Measurements from ENCODE around the gene RAD9A. TPM values are rescaled to one million over a fixed set of nuclear protein-coding genes. Genes with fewer than 3 reads are reported as not detected.

The RAD9A gene
- polyA plus RNA-seq, 1 of the 3 experiments (the other 2 are of a cell fraction), result 22.3 TPM

- H3F3A ChIP-seq (replicated peaks; ENCODE audit: insufficient read depth), result peaks cover 39% of the 10 kb centered on the region
- no peaks in the 10 kb centered on the region for H4K20me1 ChIP-seq (ENCODE audit: insufficient read depth)
- H3K4me2 ChIP-seq, result peak overlapping the region; percentile 85; the same call in 1 of the 2 replicates
- H3K9ac ChIP-seq, result peak overlapping the region; percentile 69; the same call in 1 of the 2 replicates
- TF ChIP-seq TCF12 (IDR thresholded peaks at IDR 0.05) (no peak), FOXM1 (IDR thresholded peaks at IDR 0.05; ENCODE audit: low read depth) (no peak), RFX5 (IDR thresholded peaks at IDR 0.05; ENCODE audit: low read length) (no peak), TEAD4 (IDR thresholded peaks at IDR 0.05; ENCODE audit: borderline replicate concordance, insufficient read depth) (no peak), TAF1 (IDR thresholded peaks at IDR 0.05; ENCODE audit: borderline replicate concordance, low read depth, low read length) (no peak), SMC3 (IDR thresholded peaks at IDR 0.05; ENCODE audit: low read depth, low read length) (no peak), CHD2 (IDR thresholded peaks at IDR 0.05; ENCODE audit: low read length, partially characterized antibody) (no peak), GABPA (IDR thresholded peaks at IDR 0.05; ENCODE audit: low read depth) (no peak), GATA2 (CRISPR knock-in tag; IDR thresholded peaks at IDR 0.05) (no peak), RAD21 (IDR thresholded peaks at IDR 0.05; ENCODE audit: low read length) (no peak), RCOR1 (IDR thresholded peaks at IDR 0.05; ENCODE audit: low read length) (no peak), REST (IDR thresholded peaks at IDR 0.05; ENCODE audit: low read depth, low read length) (no peak)
- no peaks in the 10 kb centered on the region for H3K9me2 ChIP-seq
- H2AFZ ChIP-seq (ENCODE audit: low read depth), result no peak overlapping the region
- no peaks in the 10 kb centered on the region for H3K27me3 ChIP-seq (ENCODE audit: insufficient read depth)
- no peak overlapping the region; a peak in 1 of 4 replicates for H3K4me3 ChIP-seq (ENCODE audit: low read depth in 2 of 2, low read length in 1 of 2)
- ChIA-PET POLR2A (interaction anchor here (1.1 to 1.2 kb wide), 3 partner anchors 16 to 26 kb away, joined by 3 to 5 read pairs (median 5); no protein-coding TSS in a partner anchor), CTCF (interaction anchor here (0.8 to 20.0 kb wide), 14 partner anchors 7 to 146 kb away, joined by 3 to 955 read pairs (median 6); partner anchors contain the start of genes CLCF1, PPP1CA and RAD9A)
- no peak for DNase-seq
- peaks cover 22% of the 10 kb centered on the region for H3K79me2 ChIP-seq (ENCODE audit: insufficient read depth)
- peaks cover 28 to 51% of the 10 kb centered on the region in 2 experiments; a peak in 3 of 4 replicates for H3K4me1 ChIP-seq (ENCODE audit: control insufficient read depth in 1 of 2, insufficient read depth in 2 of 2, low read depth in 1 of 2, low read length in 1 of 2)
- 21% methylated on average over 3 of the region's 4 CpGs for WGBS (ENCODE audit: low lambda C conversion rate)
- no peaks in the 10 kb centered on the region for H3K36me3 ChIP-seq (replicated peaks in 1 of 2; ENCODE audit: control insufficient read depth in 1 of 2, insufficient read depth in 2 of 2, low read length in 1 of 2)
- H3K27ac ChIP-seq (ENCODE audit: low read depth in 2 of 2, low read length in 1 of 2), result peak overlapping the region in 1 of 2 experiments; percentile 99; a peak in 2 of 4 replicates
- no peaks in the 10 kb centered on the region for H3K9me3 ChIP-seq
Observed at GRCh38 chr11:67356387-67356863, 35.4 kb upstream of the RAD9A start.

GRCh38 chr11:67356864-67357561 lies 34.8 kb upstream of the RAD9A start:
- Histone ChIP-seq H3K79me2 (ENCODE audit: insufficient read depth) (peaks cover 18% of the 10 kb centered on the region), H3K4me1 (ENCODE audit: control insufficient read depth in 1 of 2, insufficient read depth in 2 of 2, low read depth in 1 of 2, low read length in 1 of 2) (peaks cover 25 to 51% of the 10 kb centered on the region in 2 experiments; a peak in 3 of 4 replicates), H3K36me3 (replicated peaks in 1 of 2; ENCODE audit: control insufficient read depth in 1 of 2, insufficient read depth in 2 of 2, low read length in 1 of 2) (peaks cover 0 to 1% of the 10 kb centered on the region in 2 experiments), H3K27me3 (ENCODE audit: insufficient read depth) (no peaks in the 10 kb centered on the region), H3K4me2 (peak overlapping the region; percentile 85), H3K27ac (ENCODE audit: low read depth in 2 of 2, low read length in 1 of 2) (peak overlapping the region in 1 of 2 experiments; percentile 99; a peak in 2 of 4 replicates), H3K9me3 (no peaks in the 10 kb centered on the region), H4K20me1 (ENCODE audit: insufficient read depth) (no peaks in the 10 kb centered on the region), H3K9ac (peak overlapping the region; percentile 43; the same call in 1 of the 2 replicates), H3K4me3 (ENCODE audit: low read depth in 2 of 2, low read length in 1 of 2) (no peak overlapping the region; a peak in 1 of 4 replicates), H3K9me2 (no peaks in the 10 kb centered on the region), H2AFZ (ENCODE audit: low read depth) (no peak overlapping the region), H3F3A (replicated peaks; ENCODE audit: insufficient read depth) (peaks cover 35% of the 10 kb centered on the region)
- peak; percentile 38; the same call in 1 of the 2 replicates for TF ChIP-seq ELF1 (IDR thresholded peaks at IDR 0.05)
- TF ChIP-seq SMC3 (IDR thresholded peaks at IDR 0.05; ENCODE audit: low read depth, low read length), result peak; percentile 94
- peak; percentile 94 for TF ChIP-seq CTCF (IDR thresholded peaks at IDR 0.05)
- TF ChIP-seq CHD2 (IDR thresholded peaks at IDR 0.05; ENCODE audit: low read length, partially characterized antibody), result peak; percentile 45
- no peak for TF ChIP-seq TCF12 (IDR thresholded peaks at IDR 0.05)
- peak; percentile 38; the same call in 1 of the 2 replicates for TF ChIP-seq RCOR1 (IDR thresholded peaks at IDR 0.05; ENCODE audit: low read length)
- TF ChIP-seq RAD21 (IDR thresholded peaks at IDR 0.05; ENCODE audit: low read length), result peak; percentile 93
- TF ChIP-seq FOXM1 (IDR thresholded peaks at IDR 0.05; ENCODE audit: low read depth), result no peak
- DNase-seq, result peak; percentile 84
- WGBS (ENCODE audit: low lambda C conversion rate), result 22% methylated on average over 3 of the region's 3 CpGs
- ChIA-PET CTCF (interaction anchor here (0.6 to 20.0 kb wide), 19 partner anchors 8 to 146 kb away, joined by 3 to 955 read pairs (median 5); partner anchors contain the start of genes CLCF1, PPP1CA and RAD9A), POLR2A (interaction anchor here (1.1 to 1.2 kb wide), 3 partner anchors 16 to 26 kb away, joined by 3 to 5 read pairs (median 5); no protein-coding TSS in a partner anchor)
